HG03045 (cell line): ENCODE results near the gene KASH5.

Experiments used
- ATAC-seq: cut with Tn5 transposase; IDR thresholded peaks from one replicate; pipeline ENCODE4 v1.9.1; 2021; ENCODE audit warnings: mild to moderate bottlenecking, moderate library complexity; ENCODE audit not compliant: unreplicated experiment

Gene KASH5

GRCh38 chr19:49393881-49394280 lies 5.8 kb downstream of the KASH5 start:
- ATAC-seq: no peak

DNA sequence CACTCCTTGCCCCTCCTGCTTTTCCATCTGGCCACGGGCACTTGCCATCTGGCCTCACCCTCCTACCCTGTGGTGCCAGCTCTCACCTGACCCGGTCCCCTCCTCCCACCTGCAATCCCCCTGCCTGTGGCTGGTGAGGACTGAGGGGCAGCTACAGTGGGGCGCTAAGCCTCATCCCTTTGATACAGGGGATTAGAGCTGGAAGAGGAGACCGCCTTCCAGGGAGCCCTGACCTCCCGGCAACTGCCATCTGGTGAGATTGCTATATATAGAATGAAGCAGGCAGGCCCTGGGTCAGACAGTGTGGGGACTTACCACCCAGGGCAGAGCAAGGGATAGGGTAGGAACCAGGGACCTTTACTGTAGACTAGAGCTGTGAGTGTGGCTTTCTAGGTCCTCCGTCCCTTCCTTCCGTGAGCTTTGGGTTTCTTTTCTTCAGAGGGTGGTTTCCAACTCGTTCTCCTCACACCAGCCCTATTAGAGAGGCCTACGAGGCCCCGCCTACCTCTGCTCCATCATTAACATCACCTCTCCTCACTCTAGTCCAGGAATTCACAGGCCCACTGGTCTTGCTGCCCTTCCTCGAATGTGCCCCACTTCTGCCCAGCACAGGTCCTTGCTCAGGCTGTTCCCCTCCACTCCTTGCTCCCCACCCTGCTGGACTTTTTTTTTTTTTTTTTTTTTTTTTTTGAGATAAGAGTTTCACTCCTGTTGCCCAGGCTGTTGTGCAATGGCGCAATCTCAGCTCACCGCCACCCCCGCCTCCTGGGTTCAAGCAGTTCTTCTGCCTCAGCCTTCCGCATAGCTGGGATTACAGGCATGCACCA lies 7.7 kb downstream of the KASH5 start:
- ATAC-seq: no peak

DNA sequence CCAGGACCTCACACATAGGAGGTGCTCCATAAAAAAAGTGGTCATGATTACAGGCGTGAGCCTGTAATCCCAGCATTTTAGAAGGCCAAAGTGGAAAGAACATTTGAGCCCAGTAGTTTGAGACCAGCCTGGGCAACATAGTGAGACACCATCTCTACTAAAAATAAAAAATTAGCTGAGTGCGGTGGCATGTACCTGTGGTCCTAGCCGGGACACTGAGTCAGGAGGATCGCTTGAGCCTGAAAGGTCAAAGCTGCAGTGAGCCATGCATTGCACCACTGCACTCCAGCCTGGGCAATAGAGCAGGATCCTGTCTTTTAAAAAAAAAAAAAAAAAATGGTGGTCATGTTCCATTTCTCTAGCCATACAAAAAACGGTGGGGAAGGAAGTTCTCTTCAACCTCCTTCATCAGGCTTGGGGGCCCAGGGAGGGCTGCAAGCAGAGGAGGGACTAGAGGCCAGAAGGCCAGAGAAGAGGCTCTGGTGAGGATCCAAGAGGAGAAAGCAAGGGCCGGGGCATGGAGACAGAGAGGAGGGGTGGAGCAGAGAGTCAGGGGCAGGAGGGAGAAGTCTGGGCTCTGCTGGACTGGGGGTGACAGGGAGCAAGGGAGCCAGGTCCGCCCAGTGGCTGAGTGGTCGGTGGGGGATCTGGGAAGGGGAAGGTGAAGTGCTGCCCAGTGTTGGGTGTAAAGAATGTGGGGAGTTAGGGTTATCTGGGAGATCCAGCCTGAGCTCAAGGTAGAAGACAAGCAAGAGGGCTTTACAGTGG lies 8.9 kb downstream of the KASH5 start:
- no peak for ATAC-seq

DNA sequence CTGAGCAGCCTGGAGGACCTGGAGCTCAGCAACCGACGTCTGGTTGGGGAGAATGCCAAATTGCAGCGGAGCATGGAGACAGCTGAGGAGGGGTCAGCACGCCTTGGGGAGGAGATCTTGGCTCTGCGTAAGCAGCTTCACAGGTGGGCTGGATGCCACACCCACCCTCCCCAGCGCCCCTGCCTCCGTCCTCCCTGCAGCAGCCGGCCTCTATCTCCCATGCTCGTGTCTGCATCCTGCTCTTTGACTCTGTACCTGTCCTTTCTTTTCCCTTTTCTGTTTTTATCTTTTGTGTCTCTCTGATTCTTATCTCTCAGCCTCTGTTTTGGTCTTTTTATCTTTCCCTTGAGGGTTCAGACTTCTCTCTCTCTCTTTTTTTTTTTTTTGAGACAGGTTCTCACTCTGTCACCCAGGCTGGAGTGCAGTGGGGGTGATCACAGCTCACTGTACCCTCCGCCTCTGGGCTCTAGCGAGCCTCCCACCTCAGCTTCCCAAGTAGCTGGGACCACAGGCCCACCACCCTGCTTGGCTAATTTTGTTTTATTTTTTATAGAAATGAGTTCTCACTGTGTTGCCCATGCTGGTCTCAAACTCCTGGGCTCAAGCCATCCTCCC lies 10.1 kb downstream of the KASH5 start:
- no peak for ATAC-seq

- ATAC-seq: no peak
Measured at GRCh38 chr19:49398931-49399330, 10.9 kb downstream of the KASH5 start.

- no peak for ATAC-seq
Measured at GRCh38 chr19:49400029-49400428, 12.0 kb downstream of the KASH5 start.

DNA sequence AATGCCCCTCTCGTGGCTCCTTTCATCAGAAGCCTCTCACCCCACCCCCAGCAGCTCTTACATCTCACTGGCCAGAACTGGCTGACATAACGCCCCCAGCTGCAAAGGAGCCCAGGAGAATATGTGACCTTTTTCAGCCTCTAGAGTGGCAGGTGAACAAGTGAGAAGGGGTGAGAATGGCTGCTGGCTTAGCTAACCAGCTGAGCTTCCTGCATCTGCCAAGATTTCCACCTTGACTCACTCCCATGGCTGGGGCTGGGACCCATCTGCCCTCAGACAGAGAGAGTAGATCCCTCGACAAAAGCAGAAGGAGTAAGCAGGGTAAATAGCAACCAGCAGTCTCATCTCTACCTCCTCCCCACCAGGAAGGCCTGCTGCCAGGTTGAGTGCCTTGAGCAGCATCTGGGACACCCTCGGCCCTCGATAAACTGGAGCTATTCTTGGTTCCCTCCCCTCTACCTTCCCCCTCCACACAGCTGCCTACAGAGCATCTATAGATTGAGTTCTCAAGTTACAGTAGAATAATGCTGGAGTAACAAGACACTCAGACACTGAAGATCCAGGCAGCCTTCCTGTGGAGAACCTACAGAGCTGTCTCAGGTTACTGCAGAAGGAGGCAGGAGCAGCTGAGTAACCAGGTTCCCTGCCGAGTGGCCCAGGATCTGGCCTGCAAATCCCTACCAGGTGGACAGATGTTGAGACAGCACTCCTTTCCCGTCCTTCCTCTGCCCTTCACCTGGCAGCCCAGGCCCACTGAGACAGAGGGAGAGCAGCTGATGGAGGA lies 15.5 kb downstream of the KASH5 start:
- no peak for ATAC-seq

DNA sequence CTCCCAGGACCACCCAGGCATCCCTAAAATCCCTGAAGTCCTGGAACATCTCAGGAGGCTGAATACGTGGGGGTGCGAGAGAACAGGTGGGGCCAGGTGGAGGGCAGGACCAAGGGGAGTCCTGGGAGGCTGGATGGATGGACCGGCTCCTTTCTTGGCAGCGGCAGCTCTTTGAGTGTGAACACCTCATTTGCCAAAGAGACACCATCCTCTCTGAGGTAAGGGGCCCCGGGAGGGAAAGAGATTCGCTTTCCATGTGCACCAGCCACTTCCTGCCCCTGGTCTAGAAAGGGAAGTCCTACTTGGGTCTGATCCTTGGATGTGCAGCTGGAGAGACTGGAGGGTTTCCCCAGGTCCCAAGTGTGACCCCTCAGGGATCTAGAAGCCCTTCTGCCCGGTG lies 19.0 kb downstream of the KASH5 start:
- ATAC-seq: no peak

- ATAC-seq: no peak
Measured at GRCh38 chr19:49407482-49408015, 19.5 kb downstream of the KASH5 start.

DNA sequence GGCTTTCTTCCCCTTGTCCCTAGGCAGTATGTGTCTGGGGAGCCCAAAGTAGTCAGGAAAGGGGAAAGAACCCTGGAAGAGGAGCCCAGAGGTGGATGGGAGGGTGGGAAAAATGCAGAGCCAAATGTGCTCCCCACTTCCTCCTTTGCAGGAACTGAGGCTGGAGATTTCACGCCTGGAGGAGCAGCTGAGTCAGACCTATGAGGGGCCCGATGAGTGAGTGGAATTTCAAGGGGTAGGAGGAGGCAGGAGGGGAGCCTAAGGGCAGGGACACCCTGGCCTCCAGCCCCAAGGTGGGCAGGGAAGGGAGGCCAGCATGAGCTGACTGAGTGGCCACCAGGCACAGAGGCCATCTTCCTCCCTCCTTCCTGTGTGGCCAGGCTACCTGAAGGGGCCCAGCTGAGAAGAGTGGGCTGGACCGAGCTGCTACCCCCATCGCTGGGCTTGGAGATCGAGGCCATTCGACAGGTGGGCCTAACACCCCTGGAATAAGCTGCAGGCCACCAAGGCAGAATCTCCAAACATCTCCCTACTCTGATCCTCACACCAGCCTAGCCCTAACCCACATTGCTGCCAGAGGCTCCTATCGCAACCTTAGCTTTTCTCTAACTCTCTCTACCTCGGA lies 20.9 kb downstream of the KASH5 start:
- ATAC-seq: no peak

DNA sequence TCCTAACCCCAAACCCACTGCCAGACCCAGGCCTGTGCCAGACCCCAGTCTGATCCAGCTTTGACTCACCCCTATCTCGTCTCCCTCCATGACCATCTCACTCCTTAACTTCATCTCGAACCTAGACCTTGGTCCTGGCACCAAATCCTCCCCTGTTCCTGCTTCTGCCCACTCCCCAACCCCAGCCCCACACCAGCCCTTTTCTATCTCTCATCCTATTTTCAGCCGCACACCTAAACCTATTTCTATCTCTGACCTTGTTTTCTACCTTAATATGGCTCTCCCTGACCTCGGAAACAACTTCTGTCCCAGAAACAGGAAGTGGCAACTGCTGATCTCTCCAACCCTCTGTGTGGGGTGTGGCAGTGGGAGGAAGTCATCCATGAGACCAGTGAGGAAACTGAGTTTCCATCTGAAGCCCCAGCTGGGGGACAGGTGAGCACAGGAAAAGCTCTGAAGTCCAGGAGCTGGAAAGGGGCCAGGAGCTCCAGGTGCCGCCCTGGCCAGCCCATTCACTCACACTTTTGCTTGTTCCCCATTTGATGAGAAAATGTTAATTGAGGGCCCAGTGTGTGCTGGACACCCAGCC lies 21.5 kb downstream of the KASH5 start:
- ATAC-seq: no peak

DNA sequence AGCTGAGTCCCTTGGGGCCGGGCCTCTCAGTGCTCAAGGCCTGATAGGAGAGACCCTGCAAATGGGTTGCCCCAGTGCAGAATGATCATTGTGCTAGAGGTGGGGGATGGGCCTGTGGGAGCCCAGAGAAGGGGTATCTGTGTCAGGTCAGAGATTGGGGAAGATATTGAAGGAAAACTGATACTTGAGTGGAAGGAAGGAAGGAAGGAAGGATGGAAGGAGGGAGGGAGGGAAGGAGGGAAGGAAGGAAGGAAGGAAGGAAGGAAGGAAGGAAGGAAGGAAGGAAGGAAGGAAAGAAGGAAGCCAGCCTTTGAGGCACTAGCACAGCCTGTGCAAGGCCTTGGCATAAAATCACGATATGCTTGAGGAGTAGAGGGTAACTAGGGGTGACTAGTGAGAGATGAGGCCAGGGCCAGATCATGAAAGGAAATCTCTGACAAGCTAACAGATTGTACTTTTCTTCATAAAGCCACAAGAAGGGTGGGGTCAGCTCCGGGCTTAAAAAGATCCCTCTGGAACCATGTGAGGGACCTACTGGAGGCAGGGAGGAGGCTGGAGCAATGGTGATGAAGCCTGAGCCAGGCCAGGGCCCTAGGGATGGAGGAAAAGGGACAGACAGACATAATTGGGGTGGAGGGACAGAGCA lies 23.8 kb downstream of the KASH5 start:
- ATAC-seq: no peak

DNA sequence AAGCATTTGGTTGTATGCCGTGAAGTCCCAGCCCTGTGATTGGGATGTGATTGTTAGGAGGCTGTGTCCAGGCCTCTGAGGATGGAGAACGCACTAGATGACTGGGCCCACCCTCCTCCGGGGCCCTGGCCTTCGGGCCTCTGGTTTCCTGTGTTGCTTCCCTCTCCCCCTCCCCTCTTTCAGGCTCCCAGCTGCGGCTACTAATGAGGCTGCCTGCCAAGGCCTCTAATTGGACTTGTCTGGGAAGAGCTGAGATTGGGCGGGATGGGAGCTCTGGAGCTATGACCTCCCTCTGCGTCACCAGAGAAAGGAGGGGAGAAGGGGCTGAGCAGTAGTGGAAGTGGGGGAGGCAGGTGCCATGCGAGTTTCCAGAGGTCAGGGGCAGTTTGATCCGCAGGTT lies 25.3 kb downstream of the KASH5 start:
- ATAC-seq: no peak

GRCh38 chr19:49414256-49414655 lies 26.2 kb downstream of the KASH5 start:
- ATAC-seq: no peak

DNA sequence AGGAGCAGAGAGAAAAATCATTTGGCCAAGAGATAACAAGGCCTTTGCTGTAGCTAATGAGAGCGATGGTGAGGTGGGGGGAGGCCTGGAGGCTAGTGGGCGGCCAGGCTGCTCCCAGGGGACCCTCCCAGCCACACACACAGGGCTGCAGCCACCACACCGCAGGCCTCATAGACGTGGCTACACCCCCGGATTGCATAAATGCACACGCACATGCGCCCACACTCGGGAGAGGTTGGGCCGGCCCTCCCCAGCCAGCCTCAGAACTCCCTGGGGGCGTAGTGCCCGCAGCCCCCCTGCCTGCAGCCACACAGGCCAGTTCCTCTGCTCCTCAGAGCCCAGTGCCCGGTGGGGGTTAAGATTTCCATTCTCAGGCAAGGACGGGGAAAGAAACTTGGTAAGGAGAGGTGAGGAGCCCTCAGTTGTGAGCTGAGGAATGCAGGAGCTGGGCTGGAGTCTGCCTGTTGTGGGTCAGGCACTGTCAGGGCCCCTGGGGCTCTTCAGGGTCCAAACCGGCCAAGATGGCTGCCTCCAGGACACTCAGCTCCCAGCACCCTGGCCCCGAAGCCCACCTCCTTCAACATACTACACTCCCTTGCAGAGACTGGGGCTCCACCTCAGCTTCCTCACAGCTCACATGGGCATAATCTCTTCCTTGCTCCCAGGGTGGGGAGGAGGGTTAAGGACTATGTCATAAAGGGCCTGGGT lies 27.2 kb downstream of the KASH5 start:
- ATAC-seq: no peak

DNA sequence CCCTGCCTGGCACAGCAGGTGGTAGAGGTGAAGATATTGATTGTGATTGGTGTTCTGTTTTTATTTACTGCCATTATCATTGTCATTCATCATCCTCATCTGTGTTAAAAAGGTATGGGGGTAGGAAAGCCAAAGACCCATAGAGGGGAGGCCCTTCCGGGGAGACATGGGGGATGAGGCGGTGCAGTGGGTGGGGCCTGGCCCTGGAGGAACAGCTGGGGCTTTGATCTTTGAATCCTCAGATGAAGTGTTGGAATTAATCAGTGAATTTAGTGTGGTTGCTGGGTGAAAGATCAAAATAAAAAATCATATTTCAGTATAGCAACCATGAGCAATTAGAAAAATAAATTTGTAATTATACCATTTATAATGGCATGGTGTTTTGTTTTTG lies 27.8 kb downstream of the KASH5 start:
- no peak for ATAC-seq

GRCh38 chr19:49417088-49417487 lies 29.0 kb downstream of the KASH5 start:
- ATAC-seq: no peak

GRCh38 chr19:49418511-49418910 lies 30.5 kb downstream of the KASH5 start:
- ATAC-seq: no peak

DNA sequence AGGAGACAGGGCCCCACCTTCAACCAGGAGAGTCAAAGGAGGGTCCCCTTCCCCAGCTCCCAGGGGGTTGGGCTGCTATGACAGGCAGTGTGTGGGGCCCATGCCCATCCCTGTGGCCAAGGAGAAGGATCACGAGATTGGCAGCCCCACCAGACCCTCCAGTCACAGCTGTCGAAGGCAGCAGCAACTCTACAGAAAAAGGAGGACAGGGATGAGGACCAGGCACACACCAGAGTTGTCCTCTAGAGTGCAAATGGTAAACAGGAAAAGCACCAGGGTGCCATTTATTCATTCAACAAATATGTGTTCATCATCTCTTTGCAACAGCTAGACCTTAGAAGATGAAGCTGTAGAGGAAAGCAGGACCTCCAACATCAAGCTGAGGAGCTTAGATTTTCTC lies 31.1 kb downstream of the KASH5 start:
- ATAC-seq: no peak
